PC-9 (cell line): ENCODE data around the gene C1orf141. TPM values are rescaled to one million over a fixed set of nuclear protein-coding genes. Genes with fewer than 3 reads are reported as not detected.
A peak's percentile ranks its signal among the peaks of the same experiment; 100 is the strongest.

Experiments used
- Bru-seq: library from RNA; stranded (reverse); fragments of 400-500 nt; gene quantifications from one replicate; lab custom pipeline; 2021; lab: Mats Ljungman, UMichigan
- BruChase-seq, 2 experiments: library from RNA; stranded (reverse); fragments of 400-500 nt; gene quantifications; one replicate each; lab custom pipeline; 2021; lab: Mats Ljungman, UMichigan
- BruUV-seq: library from RNA; stranded (reverse); fragments of 400-500 nt; replicated peaks from 2 replicates; lab custom pipeline; 2021; lab: Mats Ljungman, UMichigan
- CTCF ChIA-PET: fragments of 300-600 bp; sonication (Branson Sonifier 250); formaldehyde crosslinking; loops from one replicate; lab custom pipeline; 2022; ENCODE audit warnings: antibody characterized with exemption; lab: Charles Lee
- POLR2A ChIA-PET: fragments of 300-600 bp; sonication (Branson Sonifier 250); formaldehyde crosslinking; loops from one replicate; lab custom pipeline; 2022; ENCODE audit warnings: antibody characterized with exemption; ENCODE audit not compliant: unreplicated experiment; lab: Charles Lee
- DNase-seq, 2 experiments: peaks; one replicate each; pipeline versions ENCODE4 v3.0.0 to v3.0.0-alpha.2; 2015 to 2022; ENCODE audit warnings: mixed read lengths in 1 of 2
- H2AFZ ChIP-seq: fragments of 200-600 bp; sonication (generic); 2 replicates; pipeline ENCODE4 v1.8.1; 2017; ENCODE audit warnings: antibody characterized with exemption
- H3F3A ChIP-seq: fragments of 200-600 bp; sonication (generic); 2 replicates; pipeline ENCODE4 v1.8.1; 2017; ENCODE audit warnings: antibody characterized with exemption, mild to moderate bottlenecking, low read depth; ENCODE audit not compliant: insufficient read depth
- H3K27ac ChIP-seq: fragments of 200-600 bp; sonication (generic); 2 replicates; pipeline ENCODE4 v1.6.1; 2016; ENCODE audit warnings: mixed run types
- H3K27me3 ChIP-seq: fragments of 200-600 bp; sonication (generic); 2 replicates; pipeline ENCODE4 v1.6.1; 2016; ENCODE audit warnings: low read depth, mixed run types; ENCODE audit not compliant: insufficient read depth
- H3K36me3 ChIP-seq: fragments of 200-600 bp; sonication (generic); 2 replicates; pipeline ENCODE4 v1.6.1; 2016; ENCODE audit warnings: low read depth, mixed run types
- H3K4me1 ChIP-seq: fragments of 200-600 bp; sonication (generic); replicated peaks from 2 replicates; pipeline ENCODE4 v1.6.1; 2016; ENCODE audit warnings: mixed run types; ENCODE audit not compliant: insufficient read depth
- H3K4me2 ChIP-seq: fragments of 200-600 bp; sonication (generic); 2 replicates; pipeline ENCODE4 v1.6.1; 2017; ENCODE audit warnings: mixed run types
- H3K4me3 ChIP-seq: fragments of 200-600 bp; sonication (generic); 2 replicates; pipeline ENCODE4 v1.6.1; 2016; ENCODE audit warnings: mixed run types
- H3K79me2 ChIP-seq: fragments of 200-600 bp; sonication (generic); 2 replicates; pipeline ENCODE4 v1.6.1; 2017; ENCODE audit warnings: low read depth, mixed run types
- H3K9me2 ChIP-seq: fragments of 200-600 bp; sonication (generic); 2 replicates; pipeline ENCODE4 v1.8.1; 2017; ENCODE audit warnings: mild to moderate bottlenecking; ENCODE audit not compliant: insufficient read depth
- H3K9me3 ChIP-seq: fragments of 200-600 bp; sonication (generic); 2 replicates; pipeline ENCODE4 v1.8.1; 2016; ENCODE audit warnings: low read depth; ENCODE audit not compliant: insufficient read depth
- H4K20me1 ChIP-seq: fragments of 200-600 bp; sonication (generic); 2 replicates; pipeline ENCODE4 v1.8.1; 2017; ENCODE audit not compliant: insufficient read depth
- EZH2 ChIP-seq: fragments of 200-600 bp; sonication (generic); IDR thresholded peaks from 2 replicates; pipeline ENCODE4 v1.8.0; 2017; ENCODE audit warnings: antibody characterized with exemption, low read depth
- intact Hi-C: fragments of 100-400 bp; cut with micrococcal nuclease; formaldehyde crosslinking; loops from one replicate; pipeline ENCODE4 v1.10.0; 2022; ENCODE audit not compliant: unreplicated experiment
- long read RNA-seq: library from polyadenylated mRNA; stranded (forward); transcript quantifications from one replicate; pipeline ENCODE4 v2.0.0, GENCODE V29; 2022
- total RNA-seq: library from RNA; stranded (reverse); gene quantifications from 2 replicates; pipeline ENCODE4 v1.2.3, GENCODE V29; 2021
- TF ChIP-seq, protein P1 (sequence below): fragments of 200-600 bp; sonication (generic); conservative IDR thresholded peaks from 2 replicates; pipeline ENCODE4 v1.6.1; 2017; ENCODE audit warnings: mixed run types, antibody characterized with exemption, mild to moderate bottlenecking, moderate library complexity

C1orf141 gene
- total RNA-seq = not detected in 2 replicates
- Bru-seq, nascent RNA = percentile 1 among the genes with signal in this experiment
- BruChase-seq, experiment 1, labeled RNA remaining after a 2-hour chase = percentile 1 among the genes with signal in this experiment
- BruChase-seq, experiment 2, labeled RNA remaining after a 6-hour chase = not detected
- long read RNA-seq = 0 reads

DNA sequence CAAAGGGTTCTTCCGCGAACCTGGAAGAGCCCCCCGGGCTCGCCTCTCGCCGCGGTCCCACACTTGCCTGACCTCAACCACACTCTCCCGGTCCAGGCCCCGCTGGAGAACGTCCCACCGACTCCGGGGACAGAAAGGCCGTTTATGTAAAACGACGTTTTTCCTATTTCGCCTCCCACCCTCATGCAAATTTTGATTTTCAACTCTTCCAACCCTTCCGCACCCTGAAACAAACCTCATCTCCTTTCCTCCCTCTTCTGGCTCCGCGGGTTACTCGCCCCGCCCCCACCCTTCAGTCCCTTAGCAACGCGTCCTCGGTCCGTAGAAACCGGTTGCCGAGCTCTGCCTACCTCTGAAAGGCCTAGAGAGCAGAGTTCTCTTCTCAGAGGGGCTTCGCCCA lies at the start of gene C1orf141:
Gene C1orf141 (minus strand): TSS at position 276 of the 400 bp plus-strand sequence. CDS start 7,730 bp downstream, outside the sequence.
- intact Hi-C loops = no loop called here
- Histone ChIP-seq H3F3A (no peaks in the 10 kb centered on the region), H3K36me3 (no peaks in the 10 kb centered on the region), H3K79me2 (no peaks in the 10 kb centered on the region), H3K9me3 (no peaks in the 10 kb centered on the region), H3K27me3 (no peaks in the 10 kb centered on the region), H3K9me2 (no peaks in the 10 kb centered on the region), H3K4me3 (no peak within 1 kb of the TSS), H2AFZ (no peak within 1 kb of the TSS), H3K4me2 (no peak within 1 kb of the TSS), H4K20me1 (no peaks in the 10 kb centered on the region), H3K4me1 (no peaks in the 10 kb centered on the region), H3K27ac (no peak within 1 kb of the TSS)
- ChIA-PET POLR2A (no interaction called here), CTCF (no interaction called here)
- no peak for DNase-seq
- BruUV-seq = no TSS peak
- no peak for TF ChIP-seq EZH2
- TF ChIP-seq, protein P1, sequence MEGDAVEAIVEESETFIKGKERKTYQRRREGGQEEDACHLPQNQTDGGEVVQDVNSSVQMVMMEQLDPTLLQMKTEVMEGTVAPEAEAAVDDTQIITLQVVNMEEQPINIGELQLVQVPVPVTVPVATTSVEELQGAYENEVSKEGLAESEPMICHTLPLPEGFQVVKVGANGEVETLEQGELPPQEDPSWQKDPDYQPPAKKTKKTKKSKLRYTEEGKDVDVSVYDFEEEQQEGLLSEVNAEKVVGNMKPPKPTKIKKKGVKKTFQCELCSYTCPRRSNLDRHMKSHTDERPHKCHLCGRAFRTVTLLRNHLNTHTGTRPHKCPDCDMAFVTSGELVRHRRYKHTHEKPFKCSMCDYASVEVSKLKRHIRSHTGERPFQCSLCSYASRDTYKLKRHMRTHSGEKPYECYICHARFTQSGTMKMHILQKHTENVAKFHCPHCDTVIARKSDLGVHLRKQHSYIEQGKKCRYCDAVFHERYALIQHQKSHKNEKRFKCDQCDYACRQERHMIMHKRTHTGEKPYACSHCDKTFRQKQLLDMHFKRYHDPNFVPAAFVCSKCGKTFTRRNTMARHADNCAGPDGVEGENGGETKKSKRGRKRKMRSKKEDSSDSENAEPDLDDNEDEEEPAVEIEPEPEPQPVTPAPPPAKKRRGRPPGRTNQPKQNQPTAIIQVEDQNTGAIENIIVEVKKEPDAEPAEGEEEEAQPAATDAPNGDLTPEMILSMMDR = no peak

- TF ChIP-seq, protein P1 = no peak
- no peak for TF ChIP-seq EZH2
Measured at GRCh38 chr1:67175530-67176087, 40.8 kb upstream of the C1orf141 start.

GRCh38 chr1:67174716-67175284 lies 40.0 kb upstream of the C1orf141 start:
- ChIA-PET POLR2A (no interaction called here), CTCF (no interaction called here)
- H2AFZ ChIP-seq = no peak overlapping the region
- no peak for TF ChIP-seq EZH2
- TF ChIP-seq, protein P1 = no peak
- no TSS peak for BruUV-seq
- H3K36me3 ChIP-seq = no peaks in the 10 kb centered on the region
- H3K4me3 ChIP-seq = no peak overlapping the region
- no peaks in the 10 kb centered on the region for H4K20me1 ChIP-seq
- H3K79me2 ChIP-seq = no peaks in the 10 kb centered on the region
- H3K27ac ChIP-seq = no peak overlapping the region
- intact Hi-C loops = no loop called here
- no peak for DNase-seq
- H3K4me1 ChIP-seq = no peaks in the 10 kb centered on the region; the same call in 1 of the 2 replicates
- H3K4me2 ChIP-seq = no peak overlapping the region
- no peaks in the 10 kb centered on the region for H3K9me2 ChIP-seq
- no peaks in the 10 kb centered on the region for H3K9me3 ChIP-seq
- H3F3A ChIP-seq = no peaks in the 10 kb centered on the region
- H3K27me3 ChIP-seq = no peaks in the 10 kb centered on the region

More at GRCh38 chr1:67175530-67176087, 40.8 kb upstream of the C1orf141 start:
- no peak for DNase-seq
- ChIA-PET CTCF (no interaction called here), POLR2A (no interaction called here)
- BruUV-seq = no TSS peak
- H3K4me2 ChIP-seq = no peak overlapping the region
- no peak overlapping the region for H3K4me3 ChIP-seq
- intact Hi-C loops = no loop called here
- no peaks in the 10 kb centered on the region for H3K4me1 ChIP-seq
- H2AFZ ChIP-seq = no peak overlapping the region
- no peaks in the 10 kb centered on the region for H3K36me3 ChIP-seq
- no peak overlapping the region for H3K27ac ChIP-seq
- no peaks in the 10 kb centered on the region for H3K9me2 ChIP-seq
- no peaks in the 10 kb centered on the region for H3K9me3 ChIP-seq
- H3K79me2 ChIP-seq = no peaks in the 10 kb centered on the region
- no peaks in the 10 kb centered on the region for H3K27me3 ChIP-seq
- no peaks in the 10 kb centered on the region for H4K20me1 ChIP-seq
- H3F3A ChIP-seq = no peaks in the 10 kb centered on the region
